HG03457 (cell line): ENCODE data around the gene SOCS1.

Experiments used
- ATAC-seq: cut with Tn5 transposase; IDR thresholded peaks from one replicate; pipeline ENCODE4 v1.9.1; 2021; ENCODE audit warnings: moderate number of reproducible peaks; ENCODE audit not compliant: unreplicated experiment

The SOCS1 gene

DNA sequence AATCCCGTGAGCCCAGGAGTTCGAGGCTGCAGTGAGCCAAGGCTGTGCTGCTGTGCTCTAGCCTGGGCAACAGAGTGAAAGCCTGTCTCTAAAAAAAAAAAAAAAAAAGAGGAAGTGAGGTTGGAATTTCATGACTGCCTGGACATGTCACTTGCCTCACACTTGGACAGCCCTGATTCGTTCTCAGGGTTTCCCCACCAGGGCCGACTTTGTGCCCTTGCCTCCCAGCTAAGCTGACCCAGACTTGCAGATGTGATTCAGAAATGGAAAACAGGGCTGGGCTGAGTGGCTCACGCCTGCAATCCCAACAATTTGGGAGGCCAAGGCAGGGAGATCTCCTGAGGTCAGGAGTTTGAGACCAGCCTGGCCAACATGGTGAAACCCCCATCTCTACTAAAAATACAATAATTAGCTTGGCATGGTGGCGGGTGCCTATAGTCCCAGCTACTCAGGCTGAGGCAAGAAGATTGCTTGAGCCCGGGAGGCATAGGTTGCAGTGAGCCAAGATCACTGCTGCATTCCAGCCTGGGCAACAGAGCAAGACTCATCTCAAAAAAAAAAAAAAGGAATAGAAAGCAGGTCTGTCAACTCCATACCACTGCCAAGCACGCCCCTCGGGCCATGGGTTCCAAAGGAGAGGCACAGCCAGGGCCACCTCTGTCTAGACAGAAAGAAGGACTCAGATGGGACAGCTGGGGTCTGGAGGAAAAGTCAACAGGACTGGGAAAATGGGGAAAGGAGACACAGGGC is 46.9 kb downstream of the SOCS1 start:
- no peak for ATAC-seq

DNA sequence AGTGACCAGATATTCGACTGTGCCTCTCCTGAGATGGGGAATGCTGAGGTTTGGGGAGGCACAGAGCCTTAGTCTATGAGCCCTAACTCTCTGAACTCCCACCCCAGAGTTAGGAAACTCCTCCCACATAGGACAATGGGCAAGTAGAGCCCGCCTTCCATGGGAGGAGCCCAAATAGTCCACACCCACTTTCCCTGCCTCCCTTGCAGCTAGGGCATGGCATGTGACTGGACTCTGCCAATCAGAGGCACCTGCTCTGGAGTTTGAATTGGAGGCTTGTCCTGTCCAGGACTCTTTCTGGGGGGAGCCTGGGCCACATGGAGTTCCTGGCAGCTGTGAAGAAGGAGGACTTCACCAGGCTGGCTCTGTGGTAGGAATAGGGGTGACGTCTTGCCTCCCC is 48.4 kb downstream of the SOCS1 start:
- no peak for ATAC-seq

DNA sequence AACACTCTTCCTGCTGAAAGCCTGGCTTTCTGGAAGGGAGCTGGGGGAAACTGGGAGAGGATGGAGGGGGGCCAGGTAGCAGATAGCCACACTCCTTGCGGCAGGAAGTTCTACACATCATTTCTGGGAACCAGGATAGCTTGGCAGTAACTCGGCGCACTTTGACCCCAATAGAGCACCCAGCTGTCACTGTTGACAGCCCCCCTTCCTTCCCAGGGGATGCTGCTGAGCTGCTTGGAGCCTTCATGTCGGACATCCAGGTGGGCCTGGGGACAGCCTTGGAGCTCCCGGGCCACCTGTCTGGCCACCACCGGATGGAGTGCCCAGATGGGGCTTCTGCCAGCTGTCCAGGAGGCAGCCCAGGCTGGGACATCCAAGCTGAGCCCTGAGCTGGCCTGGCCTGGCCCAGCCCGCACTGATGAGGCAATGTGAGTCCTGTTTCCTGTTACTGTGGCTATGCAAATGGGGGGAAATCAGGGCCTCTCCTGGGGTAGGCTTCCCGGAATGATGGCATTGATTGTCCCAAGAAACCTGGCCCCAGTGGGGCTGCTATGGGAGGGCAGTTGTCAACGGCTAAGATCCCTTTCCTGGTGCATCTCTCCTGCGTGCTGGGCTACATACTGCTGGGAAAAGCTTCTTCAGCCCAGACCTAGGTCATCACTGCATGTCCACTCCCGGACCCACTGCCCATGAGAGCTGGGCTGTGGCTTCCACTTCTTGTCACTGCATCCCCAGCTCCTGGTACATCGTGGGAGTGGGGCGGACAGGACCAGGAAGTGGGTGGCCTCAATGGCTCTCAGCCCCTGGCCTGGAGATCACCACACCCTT is 50.0 kb downstream of the SOCS1 start:
- ATAC-seq = no peak

DNA sequence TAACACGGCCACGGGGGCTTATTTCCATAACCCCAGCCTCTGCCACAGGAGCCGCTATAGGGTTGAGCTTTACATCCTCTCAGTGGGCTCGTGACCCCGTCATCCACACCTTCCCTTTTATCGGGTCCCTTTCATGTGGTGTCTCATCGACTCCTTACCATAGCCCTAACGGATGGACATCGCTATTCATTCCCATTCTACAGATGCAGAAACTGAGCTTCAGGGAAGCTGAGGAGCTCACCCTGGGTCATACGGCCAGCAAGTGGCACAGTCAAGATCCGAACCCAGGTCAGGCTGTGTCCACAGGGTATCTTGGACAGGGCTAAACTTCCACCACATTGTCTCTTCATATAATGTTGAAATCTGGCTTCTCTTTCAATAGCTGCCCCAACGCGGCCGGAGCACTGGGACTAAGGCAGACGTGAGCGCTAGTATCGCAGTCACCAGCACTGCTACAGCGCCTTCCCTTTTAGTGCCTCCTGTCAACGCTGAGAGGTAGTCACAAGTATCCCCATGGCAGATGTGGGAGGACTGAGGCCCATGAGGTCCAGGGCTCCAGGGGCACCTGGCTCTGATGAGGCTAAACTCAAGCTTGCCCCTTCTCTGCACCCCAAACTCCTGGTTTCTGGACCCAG is 50.8 kb downstream of the SOCS1 start:
- ATAC-seq = no peak

DNA sequence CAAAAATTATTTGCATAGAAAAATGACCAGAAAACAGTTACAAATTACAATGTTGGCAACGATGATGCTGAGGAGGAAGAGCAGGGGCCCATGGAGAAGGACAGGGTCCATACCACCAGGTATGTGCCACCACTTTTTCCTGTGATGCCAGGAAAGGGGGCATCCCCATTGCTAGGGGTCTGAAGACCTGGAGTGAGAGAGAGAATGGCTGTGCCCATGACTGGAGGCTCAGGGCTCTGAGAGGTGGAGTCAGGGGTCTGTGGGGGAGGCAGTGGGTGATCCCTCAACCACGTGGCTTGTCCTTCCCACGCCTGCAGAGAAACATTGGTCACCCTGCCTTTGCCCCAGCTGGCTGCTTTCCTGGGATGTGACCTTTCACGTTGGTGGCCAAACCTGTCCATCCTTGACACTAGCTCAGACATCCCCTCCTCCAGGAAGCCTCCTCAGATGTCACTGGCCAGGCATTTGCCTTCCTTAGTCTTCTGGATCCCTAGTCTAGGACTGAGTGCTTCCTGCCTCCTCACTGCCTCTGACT is 51.4 kb downstream of the SOCS1 start:
- no peak for ATAC-seq
